ENCODE results near the gene NT5DC4.
"Not testable (repeated sequence)": the region's sequence is repeated elsewhere in the genome, so short reads cannot be mapped to it uniquely, and the experiment has no call there.

The NT5DC4 gene

GRCh38 chr2:112698834-112699515 lies 21.8 kb upstream of the NT5DC4 start:
- DNase-seq (ENCODE audit: low read depth, low spot score), result no peak
- H3K4me3 ChIP-seq (ENCODE audit: low read length), result no peak overlapping the region

- no peak for DNase-seq (ENCODE audit: low read depth, low spot score)
- H3K4me3 ChIP-seq (ENCODE audit: low read length), result no peak overlapping the region
These were observed 20.7 kb upstream of the NT5DC4 start for GRCh38 chr2:112699984-112700667.

GRCh38 chr2:112701052-112701451 lies 19.8 kb upstream of the NT5DC4 start:
- H3K4me3 ChIP-seq (ENCODE audit: low read length), result no peak overlapping the region
- DNase-seq (ENCODE audit: low read depth, low spot score), result no peak

- no peak overlapping the region for H3K4me3 ChIP-seq (ENCODE audit: low read length)
- no peak for DNase-seq (ENCODE audit: low read depth, low spot score)
These were observed 17.1 kb upstream of the NT5DC4 start for GRCh38 chr2:112703684-112704083.

GRCh38 chr2:112705575-112705974 lies 15.2 kb upstream of the NT5DC4 start:
- H3K4me3 ChIP-seq (ENCODE audit: low read length), result no peak overlapping the region
- DNase-seq (ENCODE audit: low read depth, low spot score), result no peak

GRCh38 chr2:112706170-112706664 lies 14.6 kb upstream of the NT5DC4 start:
- DNase-seq (ENCODE audit: low read depth, low spot score), result peak; percentile 96
- no peak overlapping the region for H3K4me3 ChIP-seq (ENCODE audit: low read length)

GRCh38 chr2:112706947-112707346 lies 13.9 kb upstream of the NT5DC4 start:
- not testable (repeated sequence) for DNase-seq (ENCODE audit: low read depth, low spot score); H3K4me3 ChIP-seq (ENCODE audit: low read length)

- H3K4me3 ChIP-seq (ENCODE audit: low read length), result no peak overlapping the region
- DNase-seq (ENCODE audit: low read depth, low spot score), result no peak
These were observed 11.9 kb upstream of the NT5DC4 start for GRCh38 chr2:112708968-112709367.

GRCh38 chr2:112709703-112710102 lies 11.1 kb upstream of the NT5DC4 start:
- no peak for DNase-seq (ENCODE audit: low read depth, low spot score)
- H3K4me3 ChIP-seq (ENCODE audit: low read length), result no peak overlapping the region

GRCh38 chr2:112710956-112711750 lies 9.7 kb upstream of the NT5DC4 start:
- no peak overlapping the region for H3K4me3 ChIP-seq (ENCODE audit: low read length)
- no peak for DNase-seq (ENCODE audit: low read depth, low spot score)

- no peak overlapping the region for H3K4me3 ChIP-seq (ENCODE audit: low read length)
- no peak for DNase-seq (ENCODE audit: low read depth, low spot score)
These were observed 8.4 kb upstream of the NT5DC4 start for GRCh38 chr2:112712465-112712864.

- no peak for DNase-seq (ENCODE audit: low read depth, low spot score)
- H3K4me3 ChIP-seq (ENCODE audit: low read length), result no peak overlapping the region
These were observed 7.8 kb upstream of the NT5DC4 start for GRCh38 chr2:112712903-112713584.

GRCh38 chr2:112713585-112713925 lies 7.3 kb upstream of the NT5DC4 start:
- no peak overlapping the region for H3K4me3 ChIP-seq (ENCODE audit: low read length)
- no peak for DNase-seq (ENCODE audit: low read depth, low spot score)

- DNase-seq (ENCODE audit: low read depth, low spot score), result no peak
- no peak overlapping the region for H3K4me3 ChIP-seq (ENCODE audit: low read length)
These were observed 6.9 kb upstream of the NT5DC4 start for GRCh38 chr2:112713926-112714325.

- no peak overlapping the region for H3K4me3 ChIP-seq (ENCODE audit: low read length)
- DNase-seq (ENCODE audit: low read depth, low spot score), result no peak
These were observed 6.5 kb upstream of the NT5DC4 start for GRCh38 chr2:112714331-112714730.

GRCh38 chr2:112714836-112715631 lies 5.8 kb upstream of the NT5DC4 start:
- no peak overlapping the region for H3K4me3 ChIP-seq (ENCODE audit: low read length)
- DNase-seq (ENCODE audit: low read depth, low spot score), result no peak

- not testable (repeated sequence) for DNase-seq (ENCODE audit: low read depth, low spot score); H3K4me3 ChIP-seq (ENCODE audit: low read length)
These were observed 4.7 kb upstream of the NT5DC4 start for GRCh38 chr2:112716094-112716493.

GRCh38 chr2:112716826-112717352 lies 3.9 kb upstream of the NT5DC4 start:
- not testable (repeated sequence) for DNase-seq (ENCODE audit: low read depth, low spot score); H3K4me3 ChIP-seq (ENCODE audit: low read length)
